GM19467 (cell line): ENCODE measurements around the gene ASCL1.
A peak's percentile ranks its signal among the peaks of the same experiment; 100 is the strongest.

Experiments used
- ATAC-seq: cut with Tn5 transposase; IDR thresholded peaks from one replicate; pipeline ENCODE4 v1.9.1; 2021; ENCODE audit warnings: mild to moderate bottlenecking, moderate library complexity; ENCODE audit not compliant: unreplicated experiment

ASCL1 gene

GRCh38 chr12:102950950-102951619 is 6.4 kb upstream of the ASCL1 start:
- ATAC-seq = no peak

- ATAC-seq = no peak
Observed at GRCh38 chr12:102951841-102952240, 5.6 kb upstream of the ASCL1 start.

- ATAC-seq = no peak
Observed at GRCh38 chr12:102953221-102953620, 4.3 kb upstream of the ASCL1 start.

GRCh38 chr12:102954134-102954533 is 3.3 kb upstream of the ASCL1 start:
- no peak for ATAC-seq

- no peak for ATAC-seq
Observed at GRCh38 chr12:102955926-102956737, 1.3 kb upstream of the ASCL1 start.

GRCh38 chr12:102956738-102957327 is 641 bp upstream of the ASCL1 start:
- no peak for ATAC-seq

- ATAC-seq = peak; percentile 46
Observed at GRCh38 chr12:102958073-102958829, 777 bp downstream of the ASCL1 start.

GRCh38 chr12:102958830-102959176 is 1.3 kb downstream of the ASCL1 start:
- ATAC-seq = no peak

GRCh38 chr12:102959391-102959790 is 1.9 kb downstream of the ASCL1 start:
- ATAC-seq = no peak

- no peak for ATAC-seq
Observed at GRCh38 chr12:102960766-102961465, 3.4 kb downstream of the ASCL1 start.

GRCh38 chr12:102961466-102961855 is 4.0 kb downstream of the ASCL1 start:
- ATAC-seq = no peak

GRCh38 chr12:102962532-102962931 is 5.1 kb downstream of the ASCL1 start:
- no peak for ATAC-seq

- no peak for ATAC-seq
Observed at GRCh38 chr12:102962986-102963385, 5.5 kb downstream of the ASCL1 start.

- ATAC-seq = no peak
Observed at GRCh38 chr12:102963796-102964195, 6.3 kb downstream of the ASCL1 start.

GRCh38 chr12:102964872-102965271 is 7.4 kb downstream of the ASCL1 start:
- ATAC-seq = peak; percentile 58

GRCh38 chr12:102965281-102966155 is 8.0 kb downstream of the ASCL1 start:
- no peak for ATAC-seq

GRCh38 chr12:102966200-102966863 is 8.9 kb downstream of the ASCL1 start:
- no peak for ATAC-seq

GRCh38 chr12:102970780-102971179 is 13.3 kb downstream of the ASCL1 start:
- no peak for ATAC-seq

- ATAC-seq = no peak
Observed at GRCh38 chr12:102971227-102971626, 13.8 kb downstream of the ASCL1 start.
